Neural cell (in vitro differentiated cells): ENCODE data around the gene UBE2Q1.

Source experiments
- EP300 ChIP-seq: fragments of 450-650 bp; conservative IDR thresholded peaks from 2 replicates; pipeline ENCODE4 v1.6.1; 2014; ENCODE audit warnings: antibody characterized with exemption, mild to moderate bottlenecking, moderate library complexity; ENCODE audit not compliant: poor library complexity, severe bottlenecking
- POLR2AphosphoS5 ChIP-seq: IDR thresholded peaks from 2 replicates; pipeline ENCODE4 v1.6.1; 2012
- RAD21 ChIP-seq: fragments of 450-650 bp; conservative IDR thresholded peaks from 2 replicates; pipeline ENCODE4 v1.6.1; 2014; ENCODE audit warnings: antibody characterized with exemption, mild to moderate bottlenecking, moderate library complexity
- TF ChIP-seq, protein P1 (sequence below): fragments of 450-650 bp; IDR thresholded peaks from 2 replicates; pipeline ENCODE4 v1.5.1; 2014; ENCODE audit warnings: antibody characterized with exemption, mild to moderate bottlenecking, moderate library complexity; ENCODE audit not compliant: poor library complexity, severe bottlenecking

DNA sequence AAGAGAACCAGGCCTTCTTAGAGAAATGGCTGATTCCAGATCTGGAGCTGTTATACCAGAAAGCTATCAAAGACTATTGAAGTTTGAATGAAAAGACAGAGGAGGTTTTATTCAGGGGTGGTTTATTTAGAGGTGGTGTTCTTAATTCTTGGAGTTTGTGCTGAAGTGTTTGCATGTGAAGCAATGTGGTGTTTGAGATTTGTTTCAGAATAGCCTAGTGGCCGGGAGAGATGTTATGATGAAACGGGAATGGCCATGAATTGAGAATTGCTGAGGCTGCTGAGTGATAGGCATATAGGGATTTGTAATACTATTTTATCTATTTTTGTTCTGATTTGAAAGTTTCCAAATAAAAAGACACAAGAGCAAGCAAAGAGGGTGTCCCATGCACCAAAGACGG lies 45.7 kb downstream of the UBE2Q1 start:
- TF ChIP-seq, protein P1, sequence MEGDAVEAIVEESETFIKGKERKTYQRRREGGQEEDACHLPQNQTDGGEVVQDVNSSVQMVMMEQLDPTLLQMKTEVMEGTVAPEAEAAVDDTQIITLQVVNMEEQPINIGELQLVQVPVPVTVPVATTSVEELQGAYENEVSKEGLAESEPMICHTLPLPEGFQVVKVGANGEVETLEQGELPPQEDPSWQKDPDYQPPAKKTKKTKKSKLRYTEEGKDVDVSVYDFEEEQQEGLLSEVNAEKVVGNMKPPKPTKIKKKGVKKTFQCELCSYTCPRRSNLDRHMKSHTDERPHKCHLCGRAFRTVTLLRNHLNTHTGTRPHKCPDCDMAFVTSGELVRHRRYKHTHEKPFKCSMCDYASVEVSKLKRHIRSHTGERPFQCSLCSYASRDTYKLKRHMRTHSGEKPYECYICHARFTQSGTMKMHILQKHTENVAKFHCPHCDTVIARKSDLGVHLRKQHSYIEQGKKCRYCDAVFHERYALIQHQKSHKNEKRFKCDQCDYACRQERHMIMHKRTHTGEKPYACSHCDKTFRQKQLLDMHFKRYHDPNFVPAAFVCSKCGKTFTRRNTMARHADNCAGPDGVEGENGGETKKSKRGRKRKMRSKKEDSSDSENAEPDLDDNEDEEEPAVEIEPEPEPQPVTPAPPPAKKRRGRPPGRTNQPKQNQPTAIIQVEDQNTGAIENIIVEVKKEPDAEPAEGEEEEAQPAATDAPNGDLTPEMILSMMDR, result no peak
- no peak for TF ChIP-seq RAD21
- no peak for TF ChIP-seq EP300
- TF ChIP-seq POLR2AphosphoS5, result no peak
